K562 (cell line): Measurements from ENCODE around the gene CLIP2. TPM values are rescaled to one million over a fixed set of nuclear protein-coding genes. Genes with fewer than 3 reads are reported as not detected.

Source experiments
- ARID3B ChIP-seq: fragments of 250-450 bp; sonication (Bioruptor Pico); IDR thresholded peaks from 2 replicates; pipeline ENCODE4 v1.4.0; 2020; ENCODE audit warnings: borderline replicate concordance
- CAMTA2 ChIP-seq: fragments of 250-450 bp; sonication (Bioruptor Pico); conservative IDR thresholded peaks from 2 replicates; pipeline ENCODE4 v1.5.1; 2022
- CTCFL ChIP-seq: IDR thresholded peaks from 2 replicates; pipeline ENCODE4 v1.6.1; 2011; ENCODE audit warnings: borderline replicate concordance, low read depth, mild to moderate bottlenecking, moderate library complexity, low read length; ENCODE audit not compliant: insufficient read depth, poor library complexity, severe bottlenecking
- DMBX1 ChIP-seq: fragments of 250-450 bp; sonication (Bioruptor Pico); IDR thresholded peaks from 2 replicates; pipeline ENCODE4 v1.8.0; 2022; ENCODE audit warnings: inconsistent platforms, mild to moderate bottlenecking, moderate library complexity, borderline replicate concordance
- E2F3 ChIP-seq: fragments of 250-450 bp; sonication (Bioruptor Pico); IDR thresholded peaks from 2 replicates; pipeline ENCODE4 v1.4.0; 2020; ENCODE audit warnings: mild to moderate bottlenecking
- EP300 ChIP-seq: IDR thresholded peaks from 2 replicates; pipeline ENCODE4 v1.6.1; 2012; ENCODE audit warnings: low read length, improper control_type of control experiment
- GABPA ChIP-seq: fragments of 200-800 bp; sonication (Bioruptor generic); conservative IDR thresholded peaks from 2 replicates; pipeline ENCODE4 v1.6.1; 2016; ENCODE audit warnings: low read depth, missing genetic modification characterization, missing compliant biosample characterization
- JUNB ChIP-seq: fragments of 450-650 bp; formaldehyde crosslinking; conservative IDR thresholded peaks from 2 replicates; pipeline ENCODE4 v1.4.0; 2020; ENCODE audit warnings: mild to moderate bottlenecking
- L3MBTL2 ChIP-seq: fragments of 450-650 bp; IDR thresholded peaks from 2 replicates; pipeline ENCODE4 v1.6.1; 2016; ENCODE audit warnings: mild to moderate bottlenecking, moderate library complexity
- MAFK ChIP-seq: IDR thresholded peaks from 2 replicates; pipeline ENCODE4 v1.6.1; 2011; ENCODE audit warnings: low read length, improper control_type of control experiment
- RBM34 ChIP-seq: fragments of 200-400 bp; formaldehyde crosslinking; IDR thresholded peaks from 2 replicates; pipeline ENCODE4 v1.6.1; 2018; ENCODE audit warnings: low read length, borderline replicate concordance; ENCODE audit not compliant: insufficient read depth
- SIN3A ChIP-seq, 2 experiments: fragments of 150-350 bp in 1 of 2; IDR thresholded peaks; 2 replicates each; pipeline ENCODE4 v1.6.1; 2011 to 2016; ENCODE audit warnings: borderline replicate concordance in 2 of 2, low read depth in 2 of 2, low read length in 2 of 2, mild to moderate bottlenecking in 2 of 2, moderate library complexity in 2 of 2; ENCODE audit not compliant: control insufficient read depth in 1 of 2
- SIRT6 ChIP-seq: IDR thresholded peaks from one replicate; pipeline ENCODE4 v1.6.1; 2012; ENCODE audit warnings: low read depth, mild to moderate bottlenecking, control low read depth, inconsistent platforms, low read length, moderate library complexity
- SPI1 ChIP-seq: IDR thresholded peaks from 2 replicates; pipeline ENCODE4 v1.6.1; 2011; ENCODE audit warnings: low read depth, low read length, control low read depth, borderline replicate concordance
- TARDBP ChIP-seq: fragments of 450-650 bp; IDR thresholded peaks from 2 replicates; pipeline ENCODE4 v1.6.1; 2016
- TFE3 ChIP-seq: fragments of 450-650 bp; formaldehyde crosslinking; IDR thresholded peaks from 2 replicates; pipeline ENCODE4 v1.4.0; 2020; ENCODE audit warnings: mild to moderate bottlenecking, mixed read lengths
- XRCC3 ChIP-seq: fragments of 450-650 bp; IDR thresholded peaks from 2 replicates; pipeline ENCODE4 v1.6.1; 2017; ENCODE audit warnings: mild to moderate bottlenecking, moderate library complexity
- ZBTB12 ChIP-seq: fragments of 250-450 bp; sonication (Bioruptor Pico); IDR thresholded peaks from 2 replicates; pipeline ENCODE4 v1.4.0; 2020
- ZC3H8 ChIP-seq: fragments of 450-650 bp; IDR thresholded peaks from 2 replicates; pipeline ENCODE4 v1.6.1; 2017
- ZNF224 ChIP-seq: sonication (generic); formaldehyde crosslinking; IDR thresholded peaks from 2 replicates; pipeline ENCODE4 v1.8.0; 2022; ENCODE audit warnings: mild to moderate bottlenecking, missing genetic modification reagents
- ZNF431 ChIP-seq: sonication (generic); formaldehyde crosslinking; IDR thresholded peaks from 2 replicates; pipeline ENCODE4 v1.8.0; 2022; ENCODE audit warnings: mild to moderate bottlenecking, missing genetic modification reagents
- ZNF444 ChIP-seq: fragments of 250-450 bp; sonication (Bioruptor Pico); IDR thresholded peaks from 2 replicates; pipeline ENCODE4 v1.4.0; 2020; ENCODE audit warnings: mild to moderate bottlenecking, moderate library complexity
- ZNF785 ChIP-seq: fragments of 250-450 bp; sonication (Bioruptor Pico); IDR thresholded peaks from 2 replicates; pipeline ENCODE4 v1.4.0; 2020; ENCODE audit warnings: mild to moderate bottlenecking
- polyA plus RNA-seq, 8 experiments: library from polyadenylated mRNA; depleted of rRNA in 4 of 8; stranded (reverse) in 5 of 8; unstranded in 3 of 8; fragments of >200 nt; fragmentation: Nextera tagmentation in 2 of 8; fragmentation: Illumina TruSeq in 1 of 8; extraction: Ambion mirVana in 2 of 8; extraction: Trizol in 1 of 8; gene quantifications; 2 replicates each; pipeline versions ENCODE4 v1.2.1 to v1.2.3, GENCODE V29; 2011 to 2014; ENCODE audit warnings: inconsistent platforms in 1 of 8, missing spikeins in 1 of 8
- total RNA-seq, 7 experiments: library from RNA; depleted of rRNA in 6 of 7; stranded (reverse); fragments of >200 nt in 6 of 7; fragmentation: Illumina TruSeq in 2 of 7; extraction: Trizol in 2 of 7; gene quantifications; 2 replicates each; pipeline versions ENCODE4 v1.2.1 to v1.2.3, GENCODE V29; 2011 to 2021; ENCODE audit warnings: low replicate concordance in 1 of 7

The CLIP2 gene
- total and polyA plus RNA-seq, 9 of the 15 experiments (the other 6 are each of a cell fraction or from before 2014, with no cell fraction given): 0.07 to 5.4 (median 2.1) TPM

GRCh38 chr7:74272305-74273038 is 16.7 kb upstream of the CLIP2 start (continued):
- no peak for TF ChIP-seq CTCFL
- no peak for TF ChIP-seq XRCC3
- TF ChIP-seq GABPA (tag): peak; percentile 50
- no peak for TF ChIP-seq TFE3 (CRISPR knock-in tag)
- no peak for TF ChIP-seq ZBTB12 (CRISPR knock-in tag)
- peak; percentile 97 for TF ChIP-seq SPI1
- TF ChIP-seq RBM34: no peak
- 0 out of 2 replicates have a peak, but pooled peaks have one; percentile 47 for TF ChIP-seq TARDBP
- TF ChIP-seq L3MBTL2: peak; percentile 22; the same call in 1 of the 2 replicates
- TF ChIP-seq ZNF785: no peak
- no peak for TF ChIP-seq JUNB (CRISPR knock-in tag)
- no peak for TF ChIP-seq SIN3A (IDR thresholded peaks at IDR 0.05; ENCODE audit: borderline replicate concordance in 2 of 2, control insufficient read depth in 1 of 2, low read depth in 2 of 2, low read length in 2 of 2)
- no peak for TF ChIP-seq ZNF444
- TF ChIP-seq E2F3 (CRISPR knock-in tag): no peak
- TF ChIP-seq ZNF224: no peak
- TF ChIP-seq CAMTA2 (CRISPR knock-in tag): no peak
- TF ChIP-seq MAFK: no peak
- TF ChIP-seq ZC3H8: 0 out of 2 replicates have a peak, but pooled peaks have one; percentile 9
- TF ChIP-seq EP300: peak; percentile 68; the same call in 1 of the 2 replicates
- TF ChIP-seq SIRT6: no peak
- TF ChIP-seq ARID3B (CRISPR knock-in tag): no peak
- 0 out of 2 replicates have a peak, but pooled peaks have one; percentile 29 for TF ChIP-seq DMBX1
- no peak for TF ChIP-seq ZNF431 (CRISPR knock-in tag)
